Measurements from ENCODE around the gene SLC7A4. TPM values are rescaled to one million over a fixed set of nuclear protein-coding genes. Genes with fewer than 3 reads are reported as not detected.

Gene SLC7A4
- total and polyA plus RNA-seq, 10 of the 15 experiments (the other 5 are each of a cell fraction or from before 2014, with no cell fraction given): 0.06 to 0.25 (median 0.14) TPM; not detected in 6

DNA sequence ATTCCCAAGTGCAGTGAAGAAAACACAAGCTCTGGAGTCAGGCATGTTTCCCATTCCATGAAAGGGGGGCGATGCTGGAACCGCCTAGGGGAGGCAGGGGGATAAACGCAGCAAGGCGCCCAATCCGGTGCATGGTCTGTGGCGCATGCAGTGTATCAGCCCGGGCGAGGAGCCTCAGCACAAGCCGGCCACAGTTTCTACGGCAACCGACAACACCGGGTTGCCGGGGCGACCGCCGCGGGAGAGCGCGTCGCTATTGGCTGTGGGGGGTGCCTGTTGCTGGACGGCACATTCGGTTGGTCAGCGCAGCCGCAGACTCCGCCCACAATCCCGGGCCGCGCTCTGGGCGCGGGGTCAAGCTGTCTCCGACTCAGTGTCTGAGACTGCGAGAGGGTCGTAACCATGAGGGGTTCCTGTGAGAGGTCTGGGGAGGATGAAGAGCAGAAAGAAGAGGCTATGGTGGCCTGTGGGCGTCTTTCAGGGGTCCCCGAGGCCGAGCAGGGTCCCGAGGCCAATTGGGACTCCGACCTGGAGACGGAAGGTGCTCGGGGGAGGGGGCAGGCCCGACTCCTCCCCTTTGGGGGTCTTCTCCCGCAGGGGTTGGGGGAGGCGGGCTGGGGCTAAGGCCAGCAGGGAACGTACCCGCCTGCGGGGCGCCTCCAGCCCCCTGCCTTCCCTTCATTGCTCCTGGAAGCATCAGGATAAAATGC lies 13.4 kb upstream of the SLC7A4 start, which contains the start of gene LRRC74B:
Gene LRRC74B, plus strand, starts transcription at position 362 of the 710 bp plus-strand sequence. Its CDS starts 41 bp downstream, at position 403.
- BruUV-seq (replicated peaks): no TSS peak
- FAIRE-seq (peak; percentile 59), DNase-seq (ENCODE audit: low read depth, low spot score) (peak; percentile 31), ATAC-seq (peak; percentile 100)
- Histone ChIP-seq H4K20me1 (ENCODE audit: control insufficient read depth, insufficient read depth) (no peaks in the 10 kb centered on the region), H3K4me1 (ENCODE audit: control insufficient read depth, insufficient read depth, low read length) (no peaks in the 10 kb centered on the region; the same call in 1 of the 2 replicates), H3K4me3 (no peak within 1 kb of the TSS), H3K9ac (ENCODE audit: control insufficient read depth, insufficient read depth, low read length) (no peak within 1 kb of the TSS), H3K79me2 (ENCODE audit: control insufficient read depth, insufficient read depth, low read length) (no peaks in the 10 kb centered on the region), H2AFZ (ENCODE audit: control insufficient read depth, low read depth, low read length) (no peak within 1 kb of the TSS), H3K36me3 (ENCODE audit: control insufficient read depth in 2 of 2, insufficient read depth in 2 of 2, low read length in 1 of 2) (no peaks in the 10 kb centered on the region), H3K4me2 (ENCODE audit: control insufficient read depth, insufficient read depth) (peak within 1 kb of the TSS; percentile 61), H3K9me3 (replicated peaks; ENCODE audit: control insufficient read depth, insufficient read depth, low read length) (no peaks in the 10 kb centered on the region), H3K27ac (ENCODE audit: control insufficient read depth, insufficient read depth) (no peak within 1 kb of the TSS), H3K27me3 (replicated peaks in 1 of 2; ENCODE audit: control insufficient read depth in 2 of 2, insufficient read depth in 2 of 2, low read length in 1 of 2) (peaks cover 0 to 1% of the 10 kb centered on the region in 2 experiments; a peak in 2 of 4 replicates)
- ChIA-PET CTCF (no interaction called here), POLR2A (no interaction called here), SMC1A (ENCODE audit: uncharacterized antibody, unreplicated experiment) (no interaction called here), RAD21 (ENCODE audit: unreplicated experiment) (no interaction called here)
- WGBS (ENCODE audit: insufficient coverage, insufficient replicate concordance, low lambda C conversion rate, missing lambda C conversion rate): 10% methylated on average over 31 of the region's 47 CpGs
- intact Hi-C loops (cut with micrococcal nuclease; ENCODE audit: unreplicated experiment) (no loop called here), in situ Hi-C loops (cut with MboI) (no loop called here)
- peak; percentile 97 for TF ChIP-seq SP1 (IDR thresholded peaks at IDR 0.05; ENCODE audit: low read depth, low read length)
- no peak for TF ChIP-seq ZNF622 (IDR thresholded peaks at IDR 0.05)
- TF ChIP-seq, protein P1, sequence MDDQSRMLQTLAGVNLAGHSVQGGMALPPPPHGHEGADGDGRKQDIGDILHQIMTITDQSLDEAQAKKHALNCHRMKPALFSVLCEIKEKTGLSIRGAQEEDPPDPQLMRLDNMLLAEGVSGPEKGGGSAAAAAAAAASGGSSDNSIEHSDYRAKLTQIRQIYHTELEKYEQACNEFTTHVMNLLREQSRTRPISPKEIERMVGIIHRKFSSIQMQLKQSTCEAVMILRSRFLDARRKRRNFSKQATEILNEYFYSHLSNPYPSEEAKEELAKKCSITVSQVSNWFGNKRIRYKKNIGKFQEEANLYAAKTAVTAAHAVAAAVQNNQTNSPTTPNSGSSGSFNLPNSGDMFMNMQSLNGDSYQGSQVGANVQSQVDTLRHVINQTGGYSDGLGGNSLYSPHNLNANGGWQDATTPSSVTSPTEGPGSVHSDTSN (IDR thresholded peaks at IDR 0.05; ENCODE audit: insufficient replicate concordance, low read depth, low read length): peak; percentile 96
- TF ChIP-seq MEF2B (IDR thresholded peaks at IDR 0.05; ENCODE audit: partially characterized antibody, poor library complexity, severe bottlenecking): peak; percentile 69
- no peak for TF ChIP-seq IKZF2 (IDR thresholded peaks at IDR 0.05)
- TF ChIP-seq CHD2 (IDR thresholded peaks at IDR 0.05; ENCODE audit: borderline replicate concordance, low read depth, low read length): peak; percentile 81
- TF ChIP-seq, protein P2, sequence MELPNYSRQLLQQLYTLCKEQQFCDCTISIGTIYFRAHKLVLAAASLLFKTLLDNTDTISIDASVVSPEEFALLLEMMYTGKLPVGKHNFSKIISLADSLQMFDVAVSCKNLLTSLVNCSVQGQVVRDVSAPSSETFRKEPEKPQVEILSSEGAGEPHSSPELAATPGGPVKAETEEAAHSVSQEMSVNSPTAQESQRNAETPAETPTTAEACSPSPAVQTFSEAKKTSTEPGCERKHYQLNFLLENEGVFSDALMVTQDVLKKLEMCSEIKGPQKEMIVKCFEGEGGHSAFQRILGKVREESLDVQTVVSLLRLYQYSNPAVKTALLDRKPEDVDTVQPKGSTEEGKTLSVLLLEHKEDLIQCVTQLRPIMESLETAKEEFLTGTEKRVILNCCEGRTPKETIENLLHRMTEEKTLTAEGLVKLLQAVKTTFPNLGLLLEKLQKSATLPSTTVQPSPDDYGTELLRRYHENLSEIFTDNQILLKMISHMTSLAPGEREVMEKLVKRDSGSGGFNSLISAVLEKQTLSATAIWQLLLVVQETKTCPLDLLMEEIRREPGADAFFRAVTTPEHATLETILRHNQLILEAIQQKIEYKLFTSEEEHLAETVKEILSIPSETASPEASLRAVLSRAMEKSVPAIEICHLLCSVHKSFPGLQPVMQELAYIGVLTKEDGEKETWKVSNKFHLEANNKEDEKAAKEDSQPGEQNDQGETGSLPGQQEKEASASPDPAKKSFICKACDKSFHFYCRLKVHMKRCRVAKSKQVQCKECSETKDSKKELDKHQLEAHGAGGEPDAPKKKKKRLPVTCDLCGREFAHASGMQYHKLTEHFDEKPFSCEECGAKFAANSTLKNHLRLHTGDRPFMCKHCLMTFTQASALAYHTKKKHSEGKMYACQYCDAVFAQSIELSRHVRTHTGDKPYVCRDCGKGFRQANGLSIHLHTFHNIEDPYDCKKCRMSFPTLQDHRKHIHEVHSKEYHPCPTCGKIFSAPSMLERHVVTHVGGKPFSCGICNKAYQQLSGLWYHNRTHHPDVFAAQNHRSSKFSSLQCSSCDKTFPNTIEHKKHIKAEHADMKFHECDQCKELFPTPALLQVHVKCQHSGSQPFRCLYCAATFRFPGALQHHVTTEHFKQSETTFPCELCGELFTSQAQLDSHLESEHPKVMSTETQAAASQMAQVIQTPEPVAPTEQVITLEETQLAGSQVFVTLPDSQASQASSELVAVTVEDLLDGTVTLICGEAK (IDR thresholded peaks at IDR 0.05; ENCODE audit: borderline replicate concordance): peak; percentile 74
- peak; percentile 82 for TF ChIP-seq KLF5 (IDR thresholded peaks at IDR 0.05; ENCODE audit: partially characterized antibody)
- TF ChIP-seq LARP7 (IDR thresholded peaks at IDR 0.05): peak; percentile 72; the same call in 1 of the 2 replicates
- TF ChIP-seq, protein P3, sequence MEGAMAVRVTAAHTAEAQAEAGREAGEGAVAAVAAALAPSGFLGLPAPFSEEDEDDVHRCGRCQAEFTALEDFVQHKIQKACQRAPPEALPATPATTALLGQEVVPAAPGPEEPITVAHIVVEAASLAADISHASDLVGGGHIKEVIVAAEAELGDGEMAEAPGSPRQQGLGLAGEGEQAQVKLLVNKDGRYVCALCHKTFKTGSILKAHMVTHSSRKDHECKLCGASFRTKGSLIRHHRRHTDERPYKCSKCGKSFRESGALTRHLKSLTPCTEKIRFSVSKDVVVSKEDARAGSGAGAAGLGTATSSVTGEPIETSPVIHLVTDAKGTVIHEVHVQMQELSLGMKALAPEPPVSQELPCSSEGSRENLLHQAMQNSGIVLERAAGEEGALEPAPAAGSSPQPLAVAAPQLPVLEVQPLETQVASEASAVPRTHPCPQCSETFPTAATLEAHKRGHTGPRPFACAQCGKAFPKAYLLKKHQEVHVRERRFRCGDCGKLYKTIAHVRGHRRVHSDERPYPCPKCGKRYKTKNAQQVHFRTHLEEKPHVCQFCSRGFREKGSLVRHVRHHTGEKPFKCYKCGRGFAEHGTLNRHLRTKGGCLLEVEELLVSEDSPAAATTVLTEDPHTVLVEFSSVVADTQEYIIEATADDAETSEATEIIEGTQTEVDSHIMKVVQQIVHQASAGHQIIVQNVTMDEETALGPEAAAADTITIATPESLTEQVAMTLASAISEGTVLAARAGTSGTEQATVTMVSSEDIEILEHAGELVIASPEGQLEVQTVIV (IDR thresholded peaks at IDR 0.05; ENCODE audit: borderline replicate concordance, partially characterized antibody): no peak
- no peak for TF ChIP-seq EP300 (IDR thresholded peaks at IDR 0.05; ENCODE audit: borderline replicate concordance in 1 of 2, control insufficient read depth in 1 of 2, low read depth in 2 of 2, low read length in 2 of 2)
- TF ChIP-seq NFYA (IDR thresholded peaks at IDR 0.05; ENCODE audit: borderline replicate concordance, low read depth, low read length): no peak
- TF ChIP-seq POU2F2 (IDR thresholded peaks at IDR 0.05; ENCODE audit: borderline replicate concordance, low read depth, low read length): no peak
- TF ChIP-seq, protein P4, sequence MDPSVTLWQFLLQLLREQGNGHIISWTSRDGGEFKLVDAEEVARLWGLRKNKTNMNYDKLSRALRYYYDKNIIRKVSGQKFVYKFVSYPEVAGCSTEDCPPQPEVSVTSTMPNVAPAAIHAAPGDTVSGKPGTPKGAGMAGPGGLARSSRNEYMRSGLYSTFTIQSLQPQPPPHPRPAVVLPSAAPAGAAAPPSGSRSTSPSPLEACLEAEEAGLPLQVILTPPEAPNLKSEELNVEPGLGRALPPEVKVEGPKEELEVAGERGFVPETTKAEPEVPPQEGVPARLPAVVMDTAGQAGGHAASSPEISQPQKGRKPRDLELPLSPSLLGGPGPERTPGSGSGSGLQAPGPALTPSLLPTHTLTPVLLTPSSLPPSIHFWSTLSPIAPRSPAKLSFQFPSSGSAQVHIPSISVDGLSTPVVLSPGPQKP (IDR thresholded peaks at IDR 0.05; ENCODE audit: low read depth, low read length): no peak

Data from GM12878 (cell line).